GM19397 (cell line): ENCODE data around the gene LEMD2.

ENCODE experiments used
- ATAC-seq: cut with Tn5 transposase; IDR thresholded peaks from one replicate; pipeline ENCODE4 v1.9.1; 2021; ENCODE audit warnings: mild to moderate bottlenecking, moderate library complexity; ENCODE audit not compliant: unreplicated experiment

The LEMD2 gene

GRCh38 chr6:33820243-33820642 lies 31.3 kb upstream of the LEMD2 start:
- no peak for ATAC-seq

- ATAC-seq, result no peak
Measured at GRCh38 chr6:33819021-33819420, 30.1 kb upstream of the LEMD2 start.

- ATAC-seq, result no peak
Measured at GRCh38 chr6:33818293-33818692, 29.4 kb upstream of the LEMD2 start.

- ATAC-seq, result no peak
Measured at GRCh38 chr6:33817489-33817888, 28.6 kb upstream of the LEMD2 start.

GRCh38 chr6:33816911-33817310 lies 28.0 kb upstream of the LEMD2 start:
- no peak for ATAC-seq

GRCh38 chr6:33815854-33816253 lies 26.9 kb upstream of the LEMD2 start:
- ATAC-seq, result no peak

GRCh38 chr6:33813990-33814985 lies 25.4 kb upstream of the LEMD2 start:
- no peak for ATAC-seq

- ATAC-seq, result no peak
Measured at GRCh38 chr6:33813246-33813904, 24.4 kb upstream of the LEMD2 start.

GRCh38 chr6:33812669-33813068 lies 23.7 kb upstream of the LEMD2 start:
- no peak for ATAC-seq

GRCh38 chr6:33809594-33809993 lies 20.7 kb upstream of the LEMD2 start:
- ATAC-seq, result no peak

GRCh38 chr6:33808641-33809180 lies 19.8 kb upstream of the LEMD2 start:
- no peak for ATAC-seq

- no peak for ATAC-seq
Measured at GRCh38 chr6:33807606-33808005, 18.7 kb upstream of the LEMD2 start.

- ATAC-seq, result no peak
Measured at GRCh38 chr6:33806841-33807240, 17.9 kb upstream of the LEMD2 start.

- no peak for ATAC-seq
Measured at GRCh38 chr6:33803571-33804053, 14.7 kb upstream of the LEMD2 start, which contains the start of gene MLN. Gene MLN, minus strand, starts transcription at chr6:33804003. Its CDS starts 2,840 bp downstream, at chr6:33801163.

- no peak for ATAC-seq
Measured at GRCh38 chr6:33802186-33802958, 13.4 kb upstream of the LEMD2 start.

GRCh38 chr6:33801611-33802010 lies 12.7 kb upstream of the LEMD2 start:
- no peak for ATAC-seq

- ATAC-seq, result no peak
Measured at GRCh38 chr6:33800248-33800969, 11.5 kb upstream of the LEMD2 start.

- ATAC-seq, result no peak
Measured at GRCh38 chr6:33799454-33800113, 10.7 kb upstream of the LEMD2 start.

GRCh38 chr6:33798343-33798848 lies 9.5 kb upstream of the LEMD2 start:
- ATAC-seq, result no peak
